GM12891 (cell line): ENCODE results near the gene GRM4.

Experiments
- POLR2A ChIP-seq: IDR thresholded peaks from 2 replicates; pipeline ENCODE4 v1.6.1; 2011; ENCODE audit warnings: low read depth, low read length, control low read depth
- TAF1 ChIP-seq: IDR thresholded peaks from 2 replicates; pipeline ENCODE4 v1.6.1; 2011; ENCODE audit warnings: low read depth, low read length, control low read depth

DNA sequence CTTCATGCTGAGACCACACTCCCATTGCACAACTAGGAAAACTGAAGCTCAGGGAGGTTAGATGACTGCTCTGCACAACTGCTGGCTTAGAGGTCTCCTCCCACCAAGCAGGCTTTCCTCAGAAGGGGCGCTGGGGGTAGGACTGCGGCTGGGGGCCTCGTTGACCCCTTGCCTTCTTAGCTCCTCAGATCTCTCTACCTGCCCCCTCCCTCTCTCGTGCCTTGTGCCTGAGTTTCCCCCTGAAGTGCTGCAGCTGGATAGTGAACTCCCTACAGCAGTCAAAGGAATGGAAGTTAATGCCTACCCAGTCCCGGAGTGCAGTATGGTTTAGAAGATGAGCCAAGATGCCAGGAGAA, 149.8 kb downstream of the GRM4 start:
- no peak for TF ChIP-seq POLR2A
- no peak for TF ChIP-seq TAF1
